ENCODE measurements around the gene IVD. TPM values are rescaled to one million over a fixed set of nuclear protein-coding genes. Genes with fewer than 3 reads are reported as not detected.

IVD gene
- polyA plus RNA-seq, 1 of the 3 experiments (the other 2 are of a cell fraction): 54.2 TPM

- no peaks in the 10 kb centered on the region for H3K27me3 ChIP-seq (ENCODE audit: insufficient read depth)
- no peak overlapping the region for H3K4me3 ChIP-seq (ENCODE audit: low read depth in 2 of 2, low read length in 1 of 2)
- H3K4me1 ChIP-seq (ENCODE audit: control insufficient read depth in 1 of 2, insufficient read depth in 2 of 2, low read depth in 1 of 2, low read length in 1 of 2): peaks cover 0 to 11% of the 10 kb centered on the region in 2 experiments; a peak in 1 of 4 replicates
- H3K9ac ChIP-seq: no peak overlapping the region
- ChIA-PET POLR2A (interaction anchor here (1.5 kb wide), 1 partner anchor 9 kb away, joined by 3 read pairs; no protein-coding TSS in a partner anchor), CTCF (interaction anchor here (16.9 kb wide), 1 partner anchor 76 kb away, joined by 299 read pairs; the partner anchor contains the start of gene CCDC9B)
- no peaks in the 10 kb centered on the region for H3K79me2 ChIP-seq (ENCODE audit: insufficient read depth)
- no peak overlapping the region for H3K4me2 ChIP-seq
- H3K9me2 ChIP-seq: no peaks in the 10 kb centered on the region
- no peaks in the 10 kb centered on the region for H4K20me1 ChIP-seq (ENCODE audit: insufficient read depth)
- no peak overlapping the region for H2AFZ ChIP-seq (ENCODE audit: low read depth)
- WGBS (ENCODE audit: low lambda C conversion rate): 60% methylated on average over 1 of the region's 14 CpGs
- DNase-seq: no peak
- peaks cover 11% of the 10 kb centered on the region for H3F3A ChIP-seq (replicated peaks; ENCODE audit: insufficient read depth)
- TF ChIP-seq RXRA (IDR thresholded peaks at IDR 0.05; ENCODE audit: borderline replicate concordance, low read depth): no peak
- no peak for TF ChIP-seq USF2 (IDR thresholded peaks at IDR 0.05; ENCODE audit: borderline replicate concordance, low read depth, low read length)
- no peak for TF ChIP-seq GABPA (IDR thresholded peaks at IDR 0.05; ENCODE audit: low read depth)
- TF ChIP-seq YY1 (IDR thresholded peaks at IDR 0.05; ENCODE audit: low read depth): no peak
- TF ChIP-seq TAF1 (IDR thresholded peaks at IDR 0.05; ENCODE audit: borderline replicate concordance, low read depth, low read length): no peak
- no peak for TF ChIP-seq GATA2 (CRISPR knock-in tag; IDR thresholded peaks at IDR 0.05)
- no peak for TF ChIP-seq POLR2AphosphoS5 (IDR thresholded peaks at IDR 0.05; ENCODE audit: low read depth, low read length)
- no peak for TF ChIP-seq NRF1 (IDR thresholded peaks at IDR 0.05; ENCODE audit: low read depth, low read length)
- no peak for TF ChIP-seq EZH2phosphoT487 (IDR thresholded peaks at IDR 0.05; ENCODE audit: borderline replicate concordance, low read depth)
- TF ChIP-seq RCOR1 (IDR thresholded peaks at IDR 0.05; ENCODE audit: low read length): no peak
- no peak for TF ChIP-seq TCF12 (IDR thresholded peaks at IDR 0.05)
- no peak for TF ChIP-seq RAD21 (IDR thresholded peaks at IDR 0.05; ENCODE audit: low read length)
- TF ChIP-seq, protein P1, sequence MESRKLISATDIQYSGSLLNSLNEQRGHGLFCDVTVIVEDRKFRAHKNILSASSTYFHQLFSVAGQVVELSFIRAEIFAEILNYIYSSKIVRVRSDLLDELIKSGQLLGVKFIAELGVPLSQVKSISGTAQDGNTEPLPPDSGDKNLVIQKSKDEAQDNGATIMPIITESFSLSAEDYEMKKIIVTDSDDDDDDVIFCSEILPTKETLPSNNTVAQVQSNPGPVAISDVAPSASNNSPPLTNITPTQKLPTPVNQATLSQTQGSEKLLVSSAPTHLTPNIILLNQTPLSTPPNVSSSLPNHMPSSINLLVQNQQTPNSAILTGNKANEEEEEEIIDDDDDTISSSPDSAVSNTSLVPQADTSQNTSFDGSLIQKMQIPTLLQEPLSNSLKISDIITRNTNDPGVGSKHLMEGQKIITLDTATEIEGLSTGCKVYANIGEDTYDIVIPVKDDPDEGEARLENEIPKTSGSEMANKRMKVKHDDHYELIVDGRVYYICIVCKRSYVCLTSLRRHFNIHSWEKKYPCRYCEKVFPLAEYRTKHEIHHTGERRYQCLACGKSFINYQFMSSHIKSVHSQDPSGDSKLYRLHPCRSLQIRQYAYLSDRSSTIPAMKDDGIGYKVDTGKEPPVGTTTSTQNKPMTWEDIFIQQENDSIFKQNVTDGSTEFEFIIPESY (IDR thresholded peaks at IDR 0.05; ENCODE audit: borderline replicate concordance, low read depth): no peak
- TF ChIP-seq REST (IDR thresholded peaks at IDR 0.05; ENCODE audit: low read depth, low read length): no peak
- no peaks in the 10 kb centered on the region for H3K9me3 ChIP-seq
- no peak overlapping the region for H3K27ac ChIP-seq (ENCODE audit: low read depth in 2 of 2, low read length in 1 of 2)
- H3K36me3 ChIP-seq (replicated peaks in 1 of 2; ENCODE audit: control insufficient read depth in 1 of 2, insufficient read depth in 2 of 2, low read length in 1 of 2): peaks cover 12 to 45% of the 10 kb centered on the region in 2 experiments
These were observed 10.5 kb downstream of the IVD start for GRCh38 chr15:40416056-40416455.

Measured in SK-N-SH (cell line).